C4-2B (cell line): ENCODE measurements around the gene CYS1.

Source experiments
- CTCF ChIP-seq: fragments of 450-650 bp; conservative IDR thresholded peaks from 2 replicates; pipeline ENCODE4 v1.5.1; 2017; ENCODE audit warnings: mild to moderate bottlenecking
- ZFX ChIP-seq: fragments of 450-650 bp; IDR thresholded peaks from 2 replicates; pipeline ENCODE4 v1.6.1; 2017

GRCh38 chr2:10073706-10074105, 6.5 kb downstream of the CYS1 start:
- no peak for TF ChIP-seq CTCF
- TF ChIP-seq ZFX = no peak
